CD4-positive, alpha-beta T cell treated with Interleukin-1 beta for 1 hour (primary cell): ENCODE measurements around the gene CCDC28B.
A peak's percentile ranks its signal among the peaks of the same experiment; 100 is the strongest.

Experiments
- DNase-seq, 2 donors: peaks; one replicate each; pipeline ENCODE4 v3.0.0-alpha.2; 2020 to 2022

CCDC28B gene

GRCh38 chr1:32195531-32195930, 4.9 kb upstream of the CCDC28B start:
- no peak for DNase-seq

GRCh38 chr1:32195972-32196823, 4.2 kb upstream of the CCDC28B start:
- peak in 1 of 2 donors; percentile 46 for DNase-seq

GRCh38 chr1:32197074-32197473, 3.3 kb upstream of the CCDC28B start:
- no peak for DNase-seq

GRCh38 chr1:32197837-32198236, 2.6 kb upstream of the CCDC28B start:
- DNase-seq, result no peak

- no peak for DNase-seq
Observed at GRCh38 chr1:32198237-32199042, 2.0 kb upstream of the CCDC28B start.

GRCh38 chr1:32199043-32199716, 1.2 kb upstream of the CCDC28B start:
- no peak for DNase-seq

- no peak for DNase-seq
Observed at GRCh38 chr1:32199717-32200072, 700 bp upstream of the CCDC28B start.

GRCh38 chr1:32201011-32201855, 838 bp downstream of the CCDC28B start:
- peak; percentile 80 to 82 for DNase-seq

- DNase-seq, result no peak
Observed at GRCh38 chr1:32204943-32205361, 4.6 kb downstream of the CCDC28B start.

- peak; percentile 89 to 91 for DNase-seq
Observed at GRCh38 chr1:32205401-32206370, 5.3 kb downstream of the CCDC28B start, which contains the start of gene IQCC. Gene IQCC, plus strand, starts transcription at chr1:32205671. Its CDS starts 11 bp downstream, at chr1:32205682.

- DNase-seq, result no peak
Observed at GRCh38 chr1:32208469-32208868, 8.1 kb downstream of the CCDC28B start.

GRCh38 chr1:32208891-32209328, 8.5 kb downstream of the CCDC28B start, which contains the start of gene DCDC2B:
Gene DCDC2B, plus strand, starts transcription at chr1:32209089. Its CDS starts 5 bp downstream, at chr1:32209094.
- DNase-seq, result peak in 1 of 2 donors; percentile 17

GRCh38 chr1:32215629-32216480, 15.5 kb downstream of the CCDC28B start:
- peak; percentile 61 to 70 for DNase-seq

- no peak for DNase-seq
Observed at GRCh38 chr1:32216566-32216965, 16.2 kb downstream of the CCDC28B start.

- DNase-seq, result no peak
Observed at GRCh38 chr1:32219022-32219421, 18.6 kb downstream of the CCDC28B start.

- no peak for DNase-seq
Observed at GRCh38 chr1:32220746-32221580, 20.6 kb downstream of the CCDC28B start.

- DNase-seq, result no peak
Observed at GRCh38 chr1:32221581-32221979, 21.2 kb downstream of the CCDC28B start.

GRCh38 chr1:32221980-32222755, 21.8 kb downstream of the CCDC28B start, which contains the start of the genes EIF3I and TMEM234:
Gene EIF3I, plus strand, starts transcription at chr1:32222407. Its CDS starts 35 bp downstream, at chr1:32222442.
Gene TMEM234, minus strand, starts transcription at chr1:32222353. Its CDS starts 31 bp downstream, at chr1:32222322.
- DNase-seq, result peak; percentile 92
